NCI-H146 treated with DMSO at 0.1 percent for 48 hours (cell line): ENCODE data around the gene AGPAT4.
"Not testable (repeated sequence)": the region's sequence is repeated elsewhere in the genome, so short reads cannot be mapped to it uniquely, and the experiment has no call there.

Experiments used
- DNase-seq: peaks from one replicate; lab custom pipeline; 2025; ENCODE audit not compliant: unreplicated experiment; lab: John Stamatoyannopoulos, UW

The AGPAT4 gene

GRCh38 chr6:161273752-161274487 is at the start of gene AGPAT4:
AGPAT4 (minus strand) TSS chr6:161274061; CDS start chr6:161232213, 41,848 bp downstream.
- peak; percentile 99 for DNase-seq

- no peak for DNase-seq
These were observed 45.4 kb upstream of the AGPAT4 start for GRCh38 chr6:161319231-161319630.

GRCh38 chr6:161318456-161318855 is 44.6 kb upstream of the AGPAT4 start:
- no peak for DNase-seq

- DNase-seq: no peak
These were observed 42.7 kb upstream of the AGPAT4 start for GRCh38 chr6:161316531-161316930.

GRCh38 chr6:161315246-161315917 is 41.5 kb upstream of the AGPAT4 start:
- DNase-seq: not testable (repeated sequence)

- DNase-seq: not testable (repeated sequence)
These were observed 40.8 kb upstream of the AGPAT4 start for GRCh38 chr6:161314541-161315245.

- no peak for DNase-seq
These were observed 40.2 kb upstream of the AGPAT4 start for GRCh38 chr6:161313940-161314509.

- DNase-seq: not testable (repeated sequence)
These were observed 39.6 kb upstream of the AGPAT4 start for GRCh38 chr6:161313475-161313874.

GRCh38 chr6:161309774-161310173 is 35.9 kb upstream of the AGPAT4 start:
- not testable (repeated sequence) for DNase-seq

GRCh38 chr6:161308075-161308655 is 34.3 kb upstream of the AGPAT4 start:
- no peak for DNase-seq

- DNase-seq: no peak
These were observed 32.0 kb upstream of the AGPAT4 start for GRCh38 chr6:161305860-161306259.

GRCh38 chr6:161303628-161304340 is 29.9 kb upstream of the AGPAT4 start:
- no peak for DNase-seq

- no peak for DNase-seq
These were observed 29.1 kb upstream of the AGPAT4 start for GRCh38 chr6:161302949-161303348.

GRCh38 chr6:161301338-161301737 is 27.5 kb upstream of the AGPAT4 start:
- no peak for DNase-seq

GRCh38 chr6:161300823-161301222 is 27.0 kb upstream of the AGPAT4 start:
- no peak for DNase-seq

GRCh38 chr6:161299726-161300125 is 25.9 kb upstream of the AGPAT4 start:
- DNase-seq: no peak

- no peak for DNase-seq
These were observed 21.9 kb upstream of the AGPAT4 start for GRCh38 chr6:161295784-161296183.

GRCh38 chr6:161292650-161293281 is 18.9 kb upstream of the AGPAT4 start:
- no peak for DNase-seq

- DNase-seq: no peak
These were observed 18.3 kb upstream of the AGPAT4 start for GRCh38 chr6:161292145-161292544.

- DNase-seq: no peak
These were observed 16.9 kb upstream of the AGPAT4 start for GRCh38 chr6:161290751-161291150.
